Loucy (cell line): ENCODE results near the gene MUC6.

Experiments
- H2AFZ ChIP-seq: fragments of 200-600 bp; sonication (generic); 2 replicates; pipeline ENCODE4 v1.6.0; 2016; ENCODE audit warnings: antibody characterized with exemption, mild to moderate bottlenecking, low read length, moderate library complexity
- H3F3A ChIP-seq: fragments of 200-600 bp; 2 replicates; pipeline ENCODE4 v1.6.0; 2016; ENCODE audit warnings: antibody characterized with exemption, low read depth, mild to moderate bottlenecking
- H3K27me3 ChIP-seq: fragments of 200-600 bp; sonication (generic); 2 replicates; pipeline ENCODE4 v1.6.1; 2014; ENCODE audit warnings: low read length, mild to moderate bottlenecking; ENCODE audit not compliant: insufficient read depth, poor library complexity, severe bottlenecking
- H3K36me3 ChIP-seq: fragments of 200-600 bp; sonication (generic); 2 replicates; pipeline ENCODE4 v1.6.1; 2016; ENCODE audit warnings: low read length; ENCODE audit not compliant: insufficient read depth
- H3K4me1 ChIP-seq: fragments of 200-600 bp; sonication (generic); 2 replicates; pipeline ENCODE4 v1.5.1; 2014; ENCODE audit warnings: low read length, mild to moderate bottlenecking; ENCODE audit not compliant: insufficient read depth, poor library complexity, severe bottlenecking
- H3K4me2 ChIP-seq: fragments of 200-600 bp; sonication (generic); 2 replicates; pipeline ENCODE4 v1.6.0; 2014; ENCODE audit warnings: antibody characterized with exemption, low read length, low read depth, mild to moderate bottlenecking; ENCODE audit not compliant: poor library complexity, severe bottlenecking
- H3K4me3 ChIP-seq: fragments of 200-600 bp; sonication (generic); 2 replicates; pipeline ENCODE4 v1.5.1; 2014; ENCODE audit warnings: low read length, mild to moderate bottlenecking, mixed read lengths; ENCODE audit not compliant: poor library complexity, severe bottlenecking
- H3K79me2 ChIP-seq: fragments of 200-600 bp; sonication (generic); 2 replicates; pipeline ENCODE4 v1.6.1; 2014; ENCODE audit warnings: low read length; ENCODE audit not compliant: insufficient read depth
- H3K9ac ChIP-seq: fragments of 200-600 bp; sonication (generic); 2 replicates; pipeline ENCODE4 v1.6.0; 2014; ENCODE audit warnings: mild to moderate bottlenecking, low read depth, low read length, moderate library complexity; ENCODE audit not compliant: poor library complexity, severe bottlenecking
- H3K9me2 ChIP-seq: fragments of 200-600 bp; sonication (generic); replicated peaks from 2 replicates; pipeline ENCODE4 v1.6.1; 2016; ENCODE audit warnings: low read depth, low read length, mixed read lengths
- H3K9me3 ChIP-seq: fragments of 200-600 bp; sonication (generic); 2 replicates; pipeline ENCODE4 v1.6.1; 2014; ENCODE audit warnings: mild to moderate bottlenecking, antibody characterized with exemption, low read length, low read depth; ENCODE audit not compliant: insufficient read depth
- H4K20me1 ChIP-seq: fragments of 200-600 bp; sonication (generic); 2 replicates; pipeline ENCODE4 v1.6.0; 2014; ENCODE audit warnings: antibody characterized with exemption, low read length, mild to moderate bottlenecking; ENCODE audit not compliant: insufficient read depth, poor library complexity, severe bottlenecking
- CTCF ChIP-seq: fragments of 200-600 bp; sonication (generic); conservative IDR thresholded peaks from 2 replicates; pipeline ENCODE4 v1.5.1; 2014; ENCODE audit warnings: mild to moderate bottlenecking, antibody characterized with exemption, low read length
- EZH2phosphoT487 ChIP-seq: fragments of 200-600 bp; IDR thresholded peaks from 2 replicates; pipeline ENCODE4 v1.6.1; 2018; ENCODE audit warnings: antibody characterized with exemption, mild to moderate bottlenecking, moderate library complexity, borderline replicate concordance

MUC6 gene

DNA sequence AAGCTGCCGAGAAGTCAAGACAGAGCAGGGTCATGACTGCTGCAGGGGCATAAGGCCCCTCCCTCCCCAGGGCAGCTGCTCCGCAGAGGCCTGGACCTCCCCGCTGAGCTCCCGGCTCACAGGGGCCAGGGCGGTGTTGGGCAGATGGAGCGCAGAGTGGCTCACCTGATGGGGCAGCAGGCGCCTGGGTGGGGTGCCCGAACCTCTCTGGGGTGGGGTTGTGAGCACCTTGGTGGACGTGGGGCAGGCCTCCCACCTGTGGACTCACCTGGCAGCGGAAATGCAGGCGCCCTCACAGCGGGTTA is 22.9 kb downstream of the MUC6 start:
- H3K4me1 ChIP-seq = no peaks in the 10 kb centered on the region
- no peak overlapping the region for H3K4me3 ChIP-seq
- H3K79me2 ChIP-seq = no peaks in the 10 kb centered on the region
- no peak overlapping the region for H3K9ac ChIP-seq
- no peaks in the 10 kb centered on the region for H3K27me3 ChIP-seq
- peaks cover 34% of the 10 kb centered on the region; the same call in 1 of the 2 replicates for H3K36me3 ChIP-seq
- no peaks in the 10 kb centered on the region for H3K9me2 ChIP-seq
- H2AFZ ChIP-seq = no peak overlapping the region
- no peaks in the 10 kb centered on the region for H3K9me3 ChIP-seq
- TF ChIP-seq CTCF (no peak), EZH2phosphoT487 (no peak)
- H3F3A ChIP-seq = no peaks in the 10 kb centered on the region
- H4K20me1 ChIP-seq = no peaks in the 10 kb centered on the region
- no peak overlapping the region for H3K4me2 ChIP-seq

- Histone ChIP-seq H3K36me3 (peaks cover 39% of the 10 kb centered on the region; the same call in 1 of the 2 replicates), H3K27me3 (no peaks in the 10 kb centered on the region), H4K20me1 (no peaks in the 10 kb centered on the region), H3K79me2 (no peaks in the 10 kb centered on the region), H3K9me2 (no peaks in the 10 kb centered on the region), H3K4me2 (no peak overlapping the region), H3K4me3 (no peak overlapping the region), H3K9me3 (no peaks in the 10 kb centered on the region), H3K9ac (no peak overlapping the region), H3F3A (no peaks in the 10 kb centered on the region), H3K4me1 (no peaks in the 10 kb centered on the region), H2AFZ (no peak overlapping the region)
- no peak for TF ChIP-seq EZH2phosphoT487
- no peak for TF ChIP-seq CTCF
Observed at GRCh38 chr11:1012740-1013630, 23.5 kb downstream of the MUC6 start.

- H4K20me1 ChIP-seq = no peaks in the 10 kb centered on the region
- H3F3A ChIP-seq = no peaks in the 10 kb centered on the region
- no peaks in the 10 kb centered on the region for H3K9me3 ChIP-seq
- H3K4me1 ChIP-seq = no peaks in the 10 kb centered on the region
- TF ChIP-seq EZH2phosphoT487 = no peak
- TF ChIP-seq CTCF = no peak
- no peak overlapping the region for H3K4me2 ChIP-seq
- H3K36me3 ChIP-seq = peaks cover 43% of the 10 kb centered on the region; the same call in 1 of the 2 replicates
- no peaks in the 10 kb centered on the region for H3K79me2 ChIP-seq
- no peak overlapping the region for H2AFZ ChIP-seq
- H3K9ac ChIP-seq = no peak overlapping the region
- no peaks in the 10 kb centered on the region for H3K9me2 ChIP-seq
- no peak overlapping the region for H3K4me3 ChIP-seq
- no peaks in the 10 kb centered on the region for H3K27me3 ChIP-seq
Observed at GRCh38 chr11:1012291-1012690, 24.2 kb downstream of the MUC6 start.
